Stimulated activated CD8-positive, alpha-beta memory T cell treated with anti-CD3 and anti-CD28 coated beads, Interleukin-4, amount 100 ng/mL, for 4 hours (primary cell): ENCODE measurements around the gene EXOC6.
"Not testable (repeated sequence)": the region's sequence is repeated elsewhere in the genome, so short reads cannot be mapped to it uniquely, and the experiment has no call there.

Source experiments
- DNase-seq, 2 donors: peaks; one replicate each; pipeline ENCODE4 v3.0.0-alpha.2; 2020; ENCODE audit warnings: low read depth in 2 of 2, low spot score in 1 of 2

Gene EXOC6

DNA sequence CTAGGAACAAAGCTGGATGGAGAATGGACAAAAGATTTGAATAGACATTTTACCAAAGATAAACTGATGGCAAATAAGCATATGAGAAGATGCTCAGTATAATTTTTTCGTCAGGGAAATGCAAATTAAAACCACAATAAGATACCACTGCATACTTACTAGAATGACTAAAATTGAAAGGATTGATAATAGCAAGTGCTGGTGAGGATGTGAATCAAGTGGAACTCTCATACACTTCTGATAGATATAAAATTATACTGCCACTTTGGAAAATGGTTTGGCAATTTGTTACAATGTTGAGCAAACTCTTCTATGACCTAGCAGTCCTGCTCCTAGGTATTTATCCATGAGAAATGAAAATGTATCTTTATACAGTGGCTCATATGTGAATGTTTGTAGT lies 83.3 kb downstream of the EXOC6 start:
- DNase-seq, result no peak

DNA sequence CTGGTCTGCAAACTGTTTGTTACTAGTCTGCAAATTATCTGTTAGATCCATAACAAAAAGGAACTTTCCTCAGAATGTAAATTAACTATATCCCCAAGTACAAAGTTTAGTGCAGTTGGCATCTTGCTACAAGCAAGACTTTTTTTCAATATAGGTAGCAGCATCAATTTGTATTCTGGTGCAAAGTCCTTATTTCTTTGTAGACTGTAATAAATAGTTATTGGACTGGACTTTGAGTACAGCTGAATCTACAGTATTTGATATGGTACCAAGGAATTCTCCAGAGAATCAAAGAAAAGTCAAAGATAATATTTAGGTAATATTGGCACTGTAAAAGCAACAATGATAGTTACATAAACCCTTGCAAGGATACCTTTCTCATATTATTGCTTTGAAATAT lies 89.6 kb downstream of the EXOC6 start:
- DNase-seq, result no peak

DNA sequence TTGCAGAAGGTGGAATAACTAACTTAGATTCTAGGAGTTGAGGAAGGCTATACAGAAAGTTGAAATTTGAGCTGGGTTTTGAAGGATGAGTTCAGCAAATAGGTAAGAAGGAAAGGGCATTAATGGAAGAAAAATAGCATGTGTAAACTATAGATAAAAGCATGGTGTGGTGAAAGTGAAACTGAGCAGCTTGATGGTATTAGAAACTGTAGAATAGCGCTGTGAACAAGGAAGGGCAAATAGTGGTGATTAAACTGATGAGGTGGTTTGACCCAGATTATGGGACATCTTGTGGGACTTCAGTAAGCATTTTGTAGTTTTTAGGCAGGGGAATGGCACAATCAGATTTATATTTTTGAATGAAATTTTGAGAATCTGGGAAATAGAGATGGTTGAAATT lies 90.5 kb downstream of the EXOC6 start:
- no peak for DNase-seq

GRCh38 chr10:92942226-92942625 lies 93.9 kb downstream of the EXOC6 start:
- DNase-seq, result no peak

GRCh38 chr10:92946491-92946890 lies 98.2 kb downstream of the EXOC6 start:
- DNase-seq, result no peak

GRCh38 chr10:92952573-92952972 lies 104.3 kb downstream of the EXOC6 start:
- DNase-seq, result not testable (repeated sequence)

- no peak for DNase-seq
Measured at GRCh38 chr10:92957223-92958010, 109.1 kb downstream of the EXOC6 start.

GRCh38 chr10:92961638-92962037 lies 113.3 kb downstream of the EXOC6 start:
- DNase-seq, result no peak

DNA sequence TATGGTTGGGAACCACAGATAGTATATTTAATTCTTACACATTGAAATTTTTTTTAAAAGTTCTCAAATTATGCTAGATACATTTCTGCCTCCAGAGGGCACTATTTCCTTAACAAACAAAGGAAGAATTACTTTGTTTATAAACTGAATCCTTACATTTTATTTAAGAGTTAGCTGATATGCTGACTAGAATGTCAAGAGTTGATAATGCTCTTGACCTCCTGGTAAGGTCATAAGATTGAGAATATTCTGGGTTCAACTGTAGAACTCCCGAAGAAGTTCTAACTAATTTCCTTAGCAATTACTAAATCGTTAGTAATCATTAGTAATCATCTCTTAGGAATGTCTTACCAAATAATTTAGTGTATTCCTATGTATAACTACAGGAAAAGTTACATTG lies 117.0 kb downstream of the EXOC6 start:
- no peak for DNase-seq

DNA sequence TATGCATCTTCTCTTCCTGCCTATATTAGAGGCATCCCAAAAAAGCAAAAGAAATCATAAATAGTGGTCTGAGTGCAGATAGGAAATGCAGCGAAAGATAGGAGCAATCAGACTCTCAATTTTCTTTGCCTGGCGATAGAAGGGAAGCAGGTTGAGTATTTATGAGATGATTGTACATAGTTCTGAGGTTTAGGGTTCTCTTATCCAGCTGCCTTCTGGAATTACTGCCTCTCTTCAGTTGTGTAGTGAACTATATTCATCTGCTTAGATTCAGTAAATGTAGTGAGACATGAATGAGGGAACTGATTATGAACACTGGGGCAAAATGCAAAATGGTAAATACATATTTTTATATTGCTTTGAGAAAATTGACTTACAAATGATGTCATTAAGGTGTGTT lies 119.3 kb downstream of the EXOC6 start:
- no peak for DNase-seq

DNA sequence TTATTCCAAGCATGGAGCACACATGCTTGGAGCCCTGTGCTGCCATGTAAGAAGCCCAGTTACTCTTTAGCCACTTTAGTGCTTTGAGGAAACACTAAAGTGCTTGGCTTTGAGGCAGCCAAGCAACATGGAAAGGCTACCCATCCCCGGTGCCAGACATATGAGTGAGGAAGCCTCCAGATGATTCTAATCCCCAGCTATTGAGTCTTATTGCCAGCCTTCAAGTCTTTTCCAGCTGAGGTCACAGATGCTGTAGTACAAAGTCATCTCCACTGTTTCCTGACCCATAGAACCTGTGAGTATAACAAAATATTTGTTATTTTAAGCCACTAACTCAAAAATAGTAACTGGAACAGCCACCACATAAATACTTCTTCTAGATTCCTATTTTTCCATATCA lies 120.8 kb downstream of the EXOC6 start:
- DNase-seq, result no peak

DNA sequence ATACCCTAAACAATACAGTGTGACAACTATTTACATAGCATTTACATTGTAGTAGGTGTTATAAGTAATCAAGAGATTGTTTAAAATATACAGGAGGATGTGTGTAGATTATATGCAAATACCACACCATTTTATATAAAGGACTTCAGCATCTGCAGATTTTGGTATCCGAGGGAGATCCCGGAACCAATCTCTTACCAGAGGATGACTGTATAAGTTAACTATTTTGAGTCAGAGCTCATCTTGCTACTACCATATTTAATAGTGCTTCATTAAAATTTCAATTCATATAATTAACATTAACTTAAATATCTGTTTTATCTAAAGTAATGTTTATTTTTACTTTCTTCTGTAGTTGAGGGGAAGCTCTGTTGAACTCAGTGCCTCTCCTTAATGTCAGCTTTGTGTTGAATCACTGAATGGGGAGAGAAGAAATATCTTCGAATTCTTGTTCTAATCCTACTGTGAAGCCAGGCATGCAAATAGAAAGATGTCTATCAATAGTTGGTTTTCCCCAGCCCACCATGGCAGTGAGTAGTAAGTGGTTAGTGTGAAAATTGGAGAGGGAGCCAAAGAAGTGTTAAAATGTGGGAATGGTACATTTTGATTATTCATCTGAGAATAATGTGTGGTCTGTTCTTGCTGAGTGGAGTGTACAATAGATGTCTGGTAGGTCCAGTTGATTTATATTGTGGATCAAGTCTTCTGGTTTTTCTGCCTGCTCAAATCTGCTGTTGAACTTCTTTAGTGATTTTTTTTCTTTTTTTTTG lies 122.2 kb downstream of the EXOC6 start:
- DNase-seq, result no peak

DNA sequence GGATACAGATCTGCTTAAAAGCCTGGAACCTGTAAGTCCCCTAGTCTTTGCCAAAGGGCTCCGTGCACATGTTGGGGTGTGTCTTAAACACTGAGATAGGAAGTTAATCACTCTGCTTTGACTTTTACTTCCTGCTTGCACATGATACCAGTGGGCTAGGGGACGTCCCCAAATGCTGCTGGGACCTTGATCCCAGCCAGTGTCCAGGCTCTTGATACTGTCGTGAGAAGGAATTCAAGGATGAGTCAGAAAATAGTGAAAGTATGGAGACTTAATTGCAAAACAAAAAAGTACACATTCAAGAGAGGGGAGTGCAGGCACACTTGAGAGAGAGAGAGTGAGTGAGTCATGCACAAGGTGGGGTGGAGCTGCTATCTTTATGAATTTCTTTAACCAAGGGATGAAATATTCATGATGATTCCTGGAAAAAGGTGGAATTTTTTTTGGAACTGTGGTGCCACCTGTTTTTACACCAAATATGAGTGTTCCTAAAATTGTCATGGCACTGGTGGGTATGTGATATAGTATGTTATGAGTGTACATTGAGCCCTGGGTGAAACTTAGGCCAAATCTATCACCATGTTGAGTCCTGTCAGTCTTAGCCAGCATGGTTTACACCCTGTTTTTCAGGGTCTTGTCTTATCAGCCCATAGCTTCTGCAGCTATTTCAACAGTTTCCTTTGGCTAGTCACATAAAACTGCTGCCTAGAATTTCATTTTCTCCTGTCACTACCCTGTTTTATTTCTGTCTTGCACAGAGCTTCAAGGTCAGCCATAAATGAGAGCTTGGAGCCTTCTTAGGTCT lies 123.9 kb downstream of the EXOC6 start:
- DNase-seq, result no peak

- DNase-seq, result no peak
Measured at GRCh38 chr10:92972886-92973285, 124.6 kb downstream of the EXOC6 start.

- DNase-seq, result not testable (repeated sequence)
Measured at GRCh38 chr10:92976278-92976677, 128.0 kb downstream of the EXOC6 start.

DNA sequence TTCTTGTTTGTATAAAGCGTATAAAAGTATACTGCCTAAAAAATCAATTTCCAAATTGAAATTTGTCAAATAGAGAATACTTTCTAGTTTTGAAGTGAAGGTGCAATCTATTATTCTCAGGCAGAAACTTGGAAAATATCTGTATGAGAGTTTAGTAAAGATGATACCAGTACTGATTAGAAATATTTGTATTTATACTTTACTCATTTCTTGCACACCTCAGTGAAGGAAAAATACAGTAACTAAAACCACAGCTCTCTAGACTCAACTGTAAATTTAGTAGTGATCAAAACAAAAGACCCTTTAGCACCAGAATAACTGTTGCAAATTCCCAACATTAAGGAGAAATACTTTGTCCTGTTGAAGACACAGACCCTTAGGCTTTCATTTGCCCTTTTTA lies 140.9 kb downstream of the EXOC6 start:
- DNase-seq, result no peak

GRCh38 chr10:92990615-92991014 lies 142.3 kb downstream of the EXOC6 start:
- no peak for DNase-seq

DNA sequence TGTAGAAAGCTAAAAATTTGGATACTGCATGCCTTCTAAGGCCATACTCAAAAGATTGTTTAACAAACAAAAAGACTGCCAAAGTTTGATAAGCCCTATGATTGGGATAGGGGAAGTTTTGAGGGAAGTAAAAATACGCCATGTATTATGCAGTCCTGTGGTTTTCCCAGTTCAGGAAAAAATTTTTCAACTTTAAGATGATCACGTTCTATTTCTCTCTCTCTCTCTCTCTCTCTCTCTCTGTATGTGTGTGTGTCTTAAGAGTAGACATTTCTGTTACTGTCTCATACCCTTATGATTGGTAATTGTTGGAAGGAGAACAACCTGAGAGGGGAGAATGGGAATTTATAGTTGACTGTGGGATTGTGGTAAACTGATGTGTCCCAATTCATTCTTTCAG lies 143.2 kb downstream of the EXOC6 start:
- DNase-seq, result no peak

GRCh38 chr10:92993699-92994272 lies 145.5 kb downstream of the EXOC6 start:
- DNase-seq, result no peak

- DNase-seq, result no peak
Measured at GRCh38 chr10:92995509-92995908, 147.2 kb downstream of the EXOC6 start.

- no peak for DNase-seq
Measured at GRCh38 chr10:92997620-92998019, 149.3 kb downstream of the EXOC6 start.
